DMS79 (cell line): Measurements from ENCODE around the gene OSBPL5.

ENCODE experiments used
- DNase-seq: peaks from one replicate; lab custom pipeline; 2025; lab: John Stamatoyannopoulos, UW

Gene OSBPL5, protein sequence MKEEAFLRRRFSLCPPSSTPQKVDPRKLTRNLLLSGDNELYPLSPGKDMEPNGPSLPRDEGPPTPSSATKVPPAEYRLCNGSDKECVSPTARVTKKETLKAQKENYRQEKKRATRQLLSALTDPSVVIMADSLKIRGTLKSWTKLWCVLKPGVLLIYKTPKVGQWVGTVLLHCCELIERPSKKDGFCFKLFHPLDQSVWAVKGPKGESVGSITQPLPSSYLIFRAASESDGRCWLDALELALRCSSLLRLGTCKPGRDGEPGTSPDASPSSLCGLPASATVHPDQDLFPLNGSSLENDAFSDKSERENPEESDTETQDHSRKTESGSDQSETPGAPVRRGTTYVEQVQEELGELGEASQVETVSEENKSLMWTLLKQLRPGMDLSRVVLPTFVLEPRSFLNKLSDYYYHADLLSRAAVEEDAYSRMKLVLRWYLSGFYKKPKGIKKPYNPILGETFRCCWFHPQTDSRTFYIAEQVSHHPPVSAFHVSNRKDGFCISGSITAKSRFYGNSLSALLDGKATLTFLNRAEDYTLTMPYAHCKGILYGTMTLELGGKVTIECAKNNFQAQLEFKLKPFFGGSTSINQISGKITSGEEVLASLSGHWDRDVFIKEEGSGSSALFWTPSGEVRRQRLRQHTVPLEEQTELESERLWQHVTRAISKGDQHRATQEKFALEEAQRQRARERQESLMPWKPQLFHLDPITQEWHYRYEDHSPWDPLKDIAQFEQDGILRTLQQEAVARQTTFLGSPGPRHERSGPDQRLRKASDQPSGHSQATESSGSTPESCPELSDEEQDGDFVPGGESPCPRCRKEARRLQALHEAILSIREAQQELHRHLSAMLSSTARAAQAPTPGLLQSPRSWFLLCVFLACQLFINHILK

DNA sequence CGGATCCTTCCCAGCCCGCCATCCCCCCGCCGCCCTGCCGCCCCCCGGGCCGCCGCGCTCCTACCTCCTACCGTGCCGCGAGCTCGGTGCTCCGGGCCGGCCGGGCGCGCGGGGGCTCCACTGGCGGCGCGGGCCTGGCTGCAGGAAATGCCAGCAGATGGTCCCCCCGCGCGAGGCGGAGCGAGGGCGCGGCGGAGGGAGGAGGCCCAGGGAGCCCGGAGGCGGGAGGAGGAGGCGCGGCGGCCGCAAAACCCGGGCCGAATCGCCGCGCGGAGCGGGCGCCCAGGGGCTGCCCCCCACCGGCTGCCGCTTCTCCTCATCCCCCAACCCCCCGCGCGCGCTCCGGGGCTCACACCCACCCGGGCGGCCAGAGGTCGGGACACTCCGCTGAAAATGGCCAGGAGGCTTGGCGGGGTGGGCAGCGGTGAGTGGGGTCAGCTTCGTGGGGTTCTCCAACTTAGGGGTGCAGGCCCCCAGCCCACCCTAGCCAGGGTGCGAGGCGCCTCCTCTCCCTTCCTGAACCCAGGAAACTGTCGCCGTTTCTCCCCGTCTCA lies at the start of gene OSBPL5:
OSBPL5 (minus strand) TSS at position 159 of the 554 bp plus-strand sequence. CDS start 36,162 bp downstream, outside the sequence.
- DNase-seq, result no peak

DNA sequence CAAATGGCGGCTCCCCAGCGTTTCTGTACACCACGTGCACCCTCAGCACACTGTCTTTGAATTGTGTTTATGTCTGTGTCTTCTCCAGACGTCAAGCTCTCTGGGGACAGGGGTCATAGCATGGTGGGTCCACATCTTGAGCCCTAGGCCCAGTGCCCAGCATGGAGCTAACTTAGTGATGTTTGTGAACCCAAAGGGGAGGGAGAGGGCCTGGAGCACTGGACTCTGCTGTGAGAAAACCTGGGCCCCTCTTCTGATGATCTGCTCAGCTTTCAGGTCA lies 49.2 kb upstream of the OSBPL5 start:
- DNase-seq, result no peak

DNA sequence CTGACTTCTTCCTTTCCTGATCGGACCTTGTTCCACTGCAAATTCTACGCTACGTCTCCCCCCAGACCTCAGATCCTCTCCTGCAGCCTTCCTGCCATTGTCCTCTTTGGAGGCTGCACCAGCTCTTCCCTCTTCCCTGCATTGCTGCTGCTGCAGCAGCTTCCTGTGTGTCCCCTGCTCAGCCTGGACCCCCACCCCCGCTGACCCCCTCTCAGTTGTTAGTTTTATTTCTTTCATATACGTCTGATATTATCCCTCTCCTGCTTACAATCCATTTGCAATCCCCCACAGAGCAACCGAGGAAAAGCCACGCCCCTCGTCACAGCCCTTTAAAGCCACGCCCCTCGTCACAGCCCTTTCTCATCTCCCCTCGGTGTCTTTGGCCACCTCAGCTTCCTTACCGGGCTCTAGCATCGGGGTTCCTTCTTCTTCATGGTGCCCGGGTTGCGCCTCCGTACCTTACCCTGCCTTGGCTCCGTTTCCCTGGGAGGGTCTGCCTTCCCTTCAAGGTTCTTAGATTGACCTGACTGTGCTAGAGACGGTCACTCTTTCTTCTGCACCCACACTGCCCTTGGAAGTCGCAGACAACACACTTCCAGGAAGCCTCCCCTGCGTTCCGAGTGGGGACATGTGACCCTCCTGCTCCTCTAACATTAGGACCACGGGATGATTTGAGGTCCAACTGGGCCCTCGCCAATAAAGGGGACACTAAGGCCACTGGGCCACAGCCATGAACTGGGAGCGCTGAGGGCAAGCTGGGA lies 48.7 kb upstream of the OSBPL5 start:
- DNase-seq, result no peak

DNA sequence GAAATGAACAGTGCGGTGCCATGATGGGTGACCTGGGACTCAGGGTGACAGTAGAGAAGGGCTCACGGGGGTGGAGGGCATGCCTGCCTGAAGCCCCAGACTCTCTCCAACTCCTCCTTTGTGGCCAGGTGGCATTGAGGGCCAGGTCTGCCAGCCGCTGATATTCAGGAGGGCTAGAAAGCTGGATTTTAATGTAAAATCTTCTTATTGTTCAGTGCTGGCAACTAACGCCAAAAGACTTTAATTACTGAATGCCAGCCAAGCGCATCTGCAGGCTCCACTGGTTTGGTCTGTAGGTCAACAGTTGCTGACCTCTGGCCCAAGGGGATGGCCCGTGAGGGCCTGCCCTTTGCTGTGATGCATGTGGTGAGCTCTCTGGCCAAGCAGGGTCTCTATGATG lies 43.2 kb upstream of the OSBPL5 start:
- DNase-seq, result no peak

DNA sequence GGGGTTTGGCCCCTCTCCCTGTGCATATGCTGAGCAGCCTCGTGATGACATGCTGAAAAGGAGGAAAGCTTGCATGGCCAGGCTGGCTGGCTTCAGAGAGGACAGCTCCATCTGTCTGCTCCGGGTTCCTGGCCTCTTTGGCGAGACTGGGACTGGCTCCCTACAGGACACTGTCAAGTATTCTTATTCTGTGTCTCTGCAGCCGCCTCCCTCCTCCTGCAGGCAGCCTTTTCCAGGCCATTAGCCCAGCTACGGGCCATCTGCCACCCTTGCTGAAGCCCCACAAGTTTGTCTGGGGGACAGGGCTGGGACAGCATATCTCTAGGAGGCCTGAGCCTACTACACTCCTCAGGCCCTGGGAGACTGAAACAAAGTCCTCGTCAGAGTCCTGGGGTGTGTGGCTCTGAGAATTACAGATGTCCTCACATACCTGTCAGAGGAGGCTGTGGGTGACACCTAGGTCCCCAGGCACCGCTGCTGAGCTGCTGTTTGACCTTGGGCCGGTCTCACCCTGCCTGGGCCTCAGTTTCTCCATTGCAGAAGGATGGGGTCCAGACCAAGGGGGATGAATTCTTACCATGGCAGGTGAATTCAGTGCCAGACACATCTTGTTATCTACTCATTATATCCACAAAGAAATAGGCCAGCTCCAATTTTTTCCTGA lies 42.5 kb upstream of the OSBPL5 start:
- no peak for DNase-seq

DNA sequence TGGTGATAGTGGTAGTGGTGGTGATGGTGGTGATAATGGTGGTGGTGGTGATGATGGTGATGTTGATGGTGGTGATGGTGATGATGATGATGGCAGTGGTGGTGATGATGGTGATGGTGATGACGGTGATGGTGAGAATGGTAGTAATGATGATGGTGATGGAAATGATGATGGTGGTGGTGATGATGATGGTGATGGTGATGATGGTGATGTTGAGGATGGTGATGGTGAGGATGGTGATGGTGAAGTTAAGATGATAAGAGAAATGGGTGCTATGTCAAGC lies 41.8 kb upstream of the OSBPL5 start:
- no peak for DNase-seq

DNA sequence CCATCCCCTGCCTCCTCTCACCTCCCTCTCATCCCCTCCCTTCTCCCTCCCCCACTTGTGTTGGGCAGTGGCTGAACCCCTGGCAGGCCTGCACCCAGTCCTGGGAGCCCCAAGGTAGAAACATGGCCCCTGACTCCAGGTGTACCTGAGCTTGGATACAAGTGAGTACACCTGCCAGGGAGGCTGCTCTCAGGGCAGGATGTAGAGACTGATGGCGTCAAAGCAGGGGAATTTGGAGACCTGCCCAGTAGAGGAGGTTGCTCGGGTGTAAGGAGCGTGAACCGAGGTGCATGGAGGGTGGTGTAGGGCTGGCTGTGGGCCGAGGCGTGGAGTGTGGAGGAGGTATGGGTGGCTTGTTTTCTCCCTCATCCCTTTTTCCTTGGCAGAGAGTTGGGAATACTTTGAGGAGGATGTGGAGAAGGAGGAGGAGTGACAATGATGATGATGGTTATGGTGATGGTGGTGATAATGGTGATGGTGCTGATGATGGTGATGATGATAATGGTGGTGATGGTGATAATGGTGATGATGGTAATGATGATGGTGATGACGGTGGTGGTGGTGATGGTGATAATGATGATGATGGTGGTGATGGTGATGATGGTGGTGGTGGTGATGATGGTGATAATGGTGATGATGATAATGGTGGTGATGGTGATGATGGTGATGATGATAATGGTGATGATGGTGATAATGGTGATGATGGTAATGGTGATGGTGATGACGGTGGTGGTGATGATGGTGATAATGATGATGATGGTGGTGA lies 41.2 kb upstream of the OSBPL5 start:
- DNase-seq, result no peak

DNA sequence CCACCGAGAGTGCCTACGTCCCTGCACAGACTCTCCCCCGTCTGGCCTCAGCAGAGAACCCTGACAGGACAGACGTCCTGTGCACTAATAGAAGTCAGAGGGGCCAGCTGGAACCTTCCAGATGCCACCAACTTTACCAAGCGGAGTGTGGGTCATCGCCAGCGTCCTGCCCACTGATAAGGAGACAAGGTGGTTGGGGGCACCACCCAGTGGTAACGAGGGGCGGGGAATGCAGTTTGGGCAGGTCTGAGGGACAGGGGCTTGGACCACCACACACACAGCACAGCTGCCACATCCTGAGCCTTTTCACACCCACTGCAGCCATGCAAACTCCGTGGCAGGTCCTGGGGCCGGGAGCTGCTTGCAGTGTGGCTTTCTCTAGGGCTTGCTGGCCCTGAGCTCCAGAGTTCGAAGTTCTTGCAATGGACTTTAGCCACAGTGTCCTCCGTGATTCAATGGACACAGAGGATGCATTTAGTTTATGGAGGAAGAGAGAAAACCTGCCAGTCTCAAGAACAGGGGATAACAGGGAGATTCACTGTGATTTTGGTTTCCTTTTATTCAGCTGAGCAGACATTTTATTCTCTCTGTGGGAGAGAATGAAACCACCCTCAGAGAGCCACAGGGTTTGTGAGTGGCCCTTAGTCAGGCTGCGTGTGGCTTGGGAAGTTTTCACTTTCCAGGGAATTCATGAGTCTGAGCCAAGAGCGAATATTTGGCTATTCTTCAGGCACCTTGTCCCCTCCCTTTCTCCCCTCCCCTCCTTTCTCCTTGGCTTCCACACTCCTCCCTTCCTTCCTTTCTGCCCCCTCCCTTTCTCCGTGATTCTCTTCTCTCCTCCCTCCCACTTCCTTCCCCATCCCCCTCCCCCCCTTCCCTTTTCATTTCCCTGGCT lies 40.4 kb upstream of the OSBPL5 start:
- DNase-seq, result no peak

DNA sequence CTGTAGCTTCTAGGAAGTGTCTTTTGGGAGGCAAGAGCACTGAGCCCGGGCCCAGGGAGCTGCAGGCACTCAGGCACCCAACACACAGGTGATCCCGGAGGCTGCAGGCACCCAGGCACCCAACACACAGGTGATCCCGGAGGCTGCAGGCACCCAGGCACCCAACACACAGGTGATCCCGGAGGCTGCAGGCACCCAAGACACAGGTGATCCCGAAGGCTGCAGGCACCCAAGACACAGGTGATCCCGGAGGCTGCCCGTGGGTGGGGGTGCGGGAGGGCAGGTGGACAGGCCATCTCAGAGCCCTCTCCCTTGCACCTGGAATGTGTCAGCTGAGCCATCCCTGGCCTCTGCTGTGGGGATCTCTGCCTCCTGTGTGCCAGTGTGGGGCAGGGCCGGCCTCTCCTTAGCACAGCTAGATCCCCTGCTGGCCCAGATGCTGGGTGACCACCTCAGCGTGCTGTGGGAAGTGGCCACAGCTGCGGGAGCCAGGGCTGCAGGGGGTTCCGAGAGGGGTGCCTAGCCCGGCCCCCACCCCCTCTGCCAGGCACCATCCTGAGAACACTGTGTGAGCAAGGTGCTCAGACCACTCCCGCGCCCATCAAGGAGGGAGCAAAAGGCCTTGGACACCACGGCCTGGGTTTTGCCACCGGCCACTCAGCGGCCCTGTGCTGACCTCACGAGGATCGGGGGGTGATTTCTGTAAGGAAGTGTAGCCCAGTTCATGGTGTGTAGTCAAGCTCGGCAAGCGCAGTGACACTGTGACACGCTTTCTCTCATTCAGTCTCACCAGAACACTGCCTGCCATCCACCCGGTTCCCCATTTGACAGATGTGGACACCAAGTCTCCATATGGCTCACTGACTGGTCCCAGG lies 39.3 kb upstream of the OSBPL5 start:
- DNase-seq, result no peak

DNA sequence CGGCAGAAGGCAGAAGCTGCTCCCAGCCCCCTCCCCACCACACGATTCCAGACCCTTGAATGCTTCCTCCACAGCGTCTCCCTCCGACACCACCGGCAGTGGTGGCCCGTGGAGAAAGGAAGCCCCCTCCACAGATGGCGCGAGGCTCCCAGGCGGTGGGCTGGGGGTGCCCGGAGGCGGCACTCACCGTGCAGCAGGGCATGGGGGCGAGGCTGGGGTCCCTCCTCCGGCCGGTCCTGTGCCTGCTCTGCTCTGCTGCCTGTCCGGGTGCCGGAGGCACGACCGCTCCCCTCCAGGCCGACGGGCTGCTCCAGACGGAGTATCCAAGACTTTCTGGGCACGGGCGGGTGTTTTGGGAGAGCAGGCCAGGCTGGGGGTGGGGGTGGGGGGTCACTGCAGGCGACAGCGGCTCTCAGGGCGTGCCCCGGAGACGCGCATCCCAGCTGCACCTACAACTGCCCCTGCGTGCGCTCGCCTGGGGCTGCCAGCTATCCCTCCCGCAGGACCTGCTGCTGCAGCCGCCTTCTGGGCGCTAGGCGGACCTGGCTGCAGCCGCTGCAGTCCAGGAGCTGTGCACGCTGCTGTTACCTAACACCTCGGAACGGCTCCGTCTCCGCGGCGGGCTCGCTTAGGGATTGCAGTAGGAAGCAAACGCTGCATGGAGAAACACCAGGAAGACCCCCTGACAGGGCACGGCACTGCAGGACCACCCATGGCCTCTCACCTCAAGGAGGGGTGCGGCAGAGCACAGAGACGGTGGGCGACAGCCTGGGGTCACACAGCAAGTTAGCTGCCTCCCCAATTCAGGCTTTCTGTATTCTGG lies 38.3 kb upstream of the OSBPL5 start:
- no peak for DNase-seq

DNA sequence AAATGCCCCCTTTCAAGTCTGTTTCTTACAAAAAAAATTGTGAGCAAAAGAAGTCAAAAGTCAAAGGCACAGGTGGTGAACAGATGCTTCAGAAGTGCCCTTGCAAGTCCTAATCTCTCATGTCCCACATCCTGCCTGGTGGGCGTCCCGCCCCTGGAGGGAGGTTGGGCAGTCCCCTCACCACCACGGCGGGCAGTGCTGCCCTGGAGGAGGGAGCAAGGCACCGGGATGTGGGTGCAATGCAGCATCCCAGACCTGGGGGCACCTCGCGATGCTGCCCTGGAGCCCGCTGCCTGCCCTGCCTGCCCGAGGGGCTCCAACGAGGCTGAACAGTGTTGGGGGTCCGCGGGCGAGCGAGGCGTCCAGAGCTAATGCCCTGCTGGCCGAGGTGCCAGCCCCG lies 37.6 kb upstream of the OSBPL5 start:
- DNase-seq, result no peak

DNA sequence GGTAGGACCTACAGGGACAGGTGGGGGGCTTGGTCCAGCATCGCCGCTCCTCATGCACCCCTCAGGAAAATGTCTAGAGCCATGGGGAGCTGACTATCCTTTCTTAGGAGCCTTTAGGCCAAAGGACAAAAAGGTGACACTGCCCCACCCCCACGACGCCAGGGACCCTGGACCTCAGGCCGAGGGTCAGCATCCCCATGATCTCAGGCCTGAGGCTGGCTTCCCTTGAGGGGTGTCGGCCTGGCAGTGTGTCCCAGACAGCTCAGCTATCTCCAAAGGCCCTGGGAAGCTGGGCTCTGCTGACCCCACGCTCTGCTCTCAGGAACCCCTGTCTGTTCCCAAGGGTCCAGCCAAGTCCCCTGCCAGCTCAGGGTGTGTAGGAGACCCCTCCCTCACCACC lies 37.2 kb upstream of the OSBPL5 start:
- no peak for DNase-seq

DNA sequence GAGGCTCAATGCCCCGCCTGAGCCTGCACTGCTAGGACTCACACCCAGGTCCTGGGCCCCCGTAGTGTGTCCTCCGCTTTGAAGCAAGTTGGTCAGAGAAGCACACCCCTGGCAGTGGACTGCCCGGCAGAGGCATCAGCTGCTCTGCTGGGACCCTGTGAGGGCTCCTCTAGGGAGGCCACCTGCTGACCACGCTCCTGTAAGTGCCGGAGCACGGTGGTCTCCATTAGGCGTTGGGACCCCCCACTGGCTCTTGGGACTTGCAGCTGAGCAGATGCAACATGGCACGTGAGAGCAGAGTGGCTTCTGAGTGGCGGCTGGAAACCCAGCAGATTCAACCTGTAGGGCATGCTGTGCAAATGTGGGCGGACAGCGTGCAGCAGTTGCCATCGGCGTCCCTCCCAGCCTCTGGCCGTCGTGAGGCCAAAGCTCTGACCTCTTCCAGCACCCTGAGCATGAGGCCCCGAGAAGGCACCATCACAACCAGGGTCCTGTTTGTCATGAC lies 36.6 kb upstream of the OSBPL5 start:
- DNase-seq, result no peak

DNA sequence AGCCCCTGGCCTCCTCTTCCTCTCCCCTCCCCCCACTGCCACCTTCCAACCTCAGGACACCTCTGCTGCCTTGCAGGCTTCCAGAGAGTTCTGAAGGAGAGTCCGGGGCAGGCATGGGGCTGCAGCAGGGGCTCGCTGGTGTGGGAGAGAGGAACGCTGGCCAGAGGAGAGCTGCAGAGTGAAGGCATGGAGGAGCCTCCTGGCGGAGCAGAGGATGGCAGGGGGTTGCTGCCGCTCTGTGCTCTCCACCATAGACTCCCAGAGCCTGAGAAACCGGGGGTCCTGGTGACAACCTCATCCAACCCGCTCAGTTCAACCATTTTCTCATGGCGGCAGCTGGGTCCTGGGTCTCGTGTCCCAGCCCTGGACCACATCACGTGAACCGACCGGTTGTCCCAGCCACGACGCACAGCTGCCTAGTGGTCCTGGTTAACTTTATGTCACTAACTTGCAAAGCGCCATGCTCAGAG lies 36.0 kb upstream of the OSBPL5 start:
- DNase-seq, result no peak

DNA sequence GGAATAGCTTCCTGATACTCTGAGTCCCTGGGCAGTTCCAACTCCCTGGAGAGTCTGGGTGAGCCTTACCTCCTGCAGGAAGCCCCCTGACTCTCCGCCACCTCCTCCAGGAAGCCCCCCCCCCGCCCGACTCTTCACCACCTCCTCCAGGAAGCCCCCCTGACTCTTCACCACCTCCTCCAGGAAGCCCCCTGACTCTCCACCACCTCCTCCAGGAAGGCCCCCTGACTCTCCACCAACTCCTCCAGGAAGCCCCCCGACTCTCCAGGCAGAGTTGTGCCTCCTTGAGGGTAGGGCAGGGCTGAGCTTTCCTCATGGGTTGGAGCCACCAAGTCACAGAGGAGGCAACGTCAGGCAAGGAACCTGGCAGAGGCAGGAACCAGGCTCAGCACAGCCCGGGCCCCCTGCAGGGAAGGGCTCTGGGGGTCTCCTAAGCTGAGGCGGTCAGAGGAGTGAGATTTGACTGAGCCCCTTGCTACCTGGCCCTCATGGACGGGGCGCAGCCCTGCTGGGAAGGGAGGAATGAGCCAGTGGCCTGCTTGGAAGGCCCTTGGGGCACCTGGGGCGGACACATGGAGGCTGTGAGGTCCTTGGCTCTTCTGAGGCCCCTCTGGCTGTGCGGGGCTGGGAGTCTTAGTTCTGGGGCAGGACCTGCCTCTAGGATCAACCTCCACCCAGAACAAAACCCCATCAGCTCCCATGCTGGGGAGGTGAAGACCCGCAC lies 35.4 kb upstream of the OSBPL5 start:
- no peak for DNase-seq

DNA sequence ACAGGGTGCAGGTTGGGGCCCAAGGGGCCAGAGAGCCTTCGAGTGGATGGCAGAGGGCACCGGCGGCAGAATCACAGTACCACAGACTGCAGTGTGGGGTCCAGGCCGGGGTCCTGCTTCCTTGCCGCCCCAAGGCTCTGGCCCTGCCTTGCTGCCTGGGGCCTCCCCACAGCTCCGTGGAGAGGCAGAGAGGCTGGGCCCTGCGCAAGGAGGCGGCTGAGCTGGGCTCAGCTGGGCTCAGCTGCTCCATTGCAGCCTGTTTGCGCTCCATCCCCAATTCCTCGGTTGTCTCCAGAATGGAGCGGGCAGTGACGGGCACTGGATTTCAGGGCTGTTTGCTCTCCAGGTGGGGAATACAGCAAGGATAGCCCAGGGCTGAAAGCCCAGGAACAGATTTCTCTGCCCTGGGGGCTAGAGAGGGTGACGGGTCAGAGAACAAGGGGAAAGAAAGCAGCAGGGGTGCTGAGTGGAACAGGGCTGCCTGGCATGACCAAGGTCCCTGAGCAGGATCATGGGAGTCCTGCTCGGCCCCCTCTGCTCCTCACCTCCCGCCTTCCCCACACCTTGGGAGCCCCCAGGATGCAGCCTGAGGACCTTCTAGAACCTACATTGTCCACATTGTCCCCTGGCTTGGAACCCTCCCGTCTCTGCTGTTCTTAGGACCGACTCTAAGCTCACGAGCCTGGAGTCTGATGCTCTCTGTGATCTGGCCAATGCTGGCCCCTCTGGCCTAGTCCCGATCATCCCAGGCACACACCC lies 34.6 kb upstream of the OSBPL5 start:
- DNase-seq, result no peak

DNA sequence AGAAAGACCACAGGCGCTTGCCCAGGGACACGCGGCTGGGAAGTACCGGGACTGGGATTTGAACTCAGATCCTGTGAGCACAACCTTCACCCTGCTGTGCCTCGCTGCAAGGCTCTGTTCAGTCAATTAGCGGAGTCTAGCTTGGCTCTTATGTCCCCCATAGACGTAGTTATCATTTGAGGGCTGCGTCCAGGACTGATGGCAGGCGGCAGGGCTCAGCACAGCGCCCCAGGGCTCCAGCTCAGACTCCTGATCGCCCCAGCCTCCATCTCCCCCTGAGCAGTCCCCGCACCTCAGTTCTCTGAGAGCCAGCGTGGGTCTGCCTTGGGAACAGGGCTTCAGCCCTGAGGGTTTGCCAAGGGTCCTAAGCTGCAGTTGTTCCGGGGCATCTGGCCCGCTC lies 33.7 kb upstream of the OSBPL5 start:
- DNase-seq, result no peak
